HEK293T (cell line): ENCODE data around the gene RNF31.

Source experiments
- ARNT ChIP-seq: fragments of 450-650 bp; IDR thresholded peaks from 2 replicates; pipeline ENCODE4 v1.6.1; 2017; ENCODE audit warnings: mild to moderate bottlenecking
- BHLHE40 ChIP-seq: fragments of 450-650 bp; IDR thresholded peaks from 2 replicates; pipeline ENCODE4 v1.6.1; 2016; ENCODE audit warnings: mild to moderate bottlenecking, moderate library complexity, borderline replicate concordance
- CTBP1 ChIP-seq: fragments of 450-650 bp; IDR thresholded peaks from 2 replicates; pipeline ENCODE4 v1.6.1; 2016; ENCODE audit warnings: borderline replicate concordance
- ELF4 ChIP-seq: fragments of 450-650 bp; IDR thresholded peaks from 2 replicates; pipeline ENCODE4 v1.6.1; 2017; ENCODE audit warnings: antibody characterized with exemption
- FOXA1 ChIP-seq: fragments of 450-650 bp; IDR thresholded peaks from 2 replicates; pipeline ENCODE4 v1.6.1; 2016; ENCODE audit warnings: mild to moderate bottlenecking
- FOXK2 ChIP-seq: fragments of 450-650 bp; IDR thresholded peaks from 2 replicates; pipeline ENCODE4 v1.6.1; 2016; ENCODE audit warnings: mild to moderate bottlenecking
- FOXM1 ChIP-seq: fragments of 450-650 bp; IDR thresholded peaks from 2 replicates; pipeline ENCODE4 v1.6.1; 2017; ENCODE audit warnings: mild to moderate bottlenecking, borderline replicate concordance
- HDGF ChIP-seq: fragments of 450-650 bp; IDR thresholded peaks from 2 replicates; pipeline ENCODE4 v1.6.1; 2017; ENCODE audit warnings: antibody characterized with exemption, borderline replicate concordance
- NFRKB ChIP-seq: fragments of 450-650 bp; IDR thresholded peaks from 2 replicates; pipeline ENCODE4 v1.6.1; 2016; ENCODE audit warnings: mild to moderate bottlenecking, moderate library complexity
- SP1 ChIP-seq: fragments of 450-650 bp; IDR thresholded peaks from 2 replicates; pipeline ENCODE4 v1.6.1; 2017
- SUZ12 ChIP-seq: fragments of 450-650 bp; IDR thresholded peaks from 2 replicates; pipeline ENCODE4 v1.6.1; 2016; ENCODE audit warnings: mild to moderate bottlenecking
- TARDBP ChIP-seq: fragments of 450-650 bp; IDR thresholded peaks from 2 replicates; pipeline ENCODE4 v1.6.1; 2016
- ZNF384 ChIP-seq: fragments of 450-650 bp; IDR thresholded peaks from 2 replicates; pipeline ENCODE4 v1.6.1; 2016

GRCh38 chr14:24194186-24194872, 47.0 kb downstream of the RNF31 start:
- TF ChIP-seq SP1 (no peak), CTBP1 (no peak), BHLHE40 (no peak), HDGF (no peak), FOXK2 (no peak), FOXM1 (no peak), ELF4 (no peak), ARNT (no peak), SUZ12 (no peak), NFRKB (no peak), TARDBP (no peak), ZNF384 (no peak), FOXA1 (no peak)
